HG03139 (cell line): ENCODE measurements around the gene METTL13.

Source experiments
- ATAC-seq: cut with Tn5 transposase; IDR thresholded peaks from one replicate; pipeline ENCODE4 v1.9.1; 2021; ENCODE audit not compliant: unreplicated experiment

METTL13 gene

GRCh38 chr1:171802207-171802606 lies 20.7 kb downstream of the METTL13 start:
- no peak for ATAC-seq

GRCh38 chr1:171803045-171803444 lies 21.6 kb downstream of the METTL13 start:
- no peak for ATAC-seq

GRCh38 chr1:171803461-171804022 lies 22.1 kb downstream of the METTL13 start:
- ATAC-seq: no peak

- ATAC-seq: peak; percentile 78
Observed at GRCh38 chr1:171805395-171806115, 24.1 kb downstream of the METTL13 start.

GRCh38 chr1:171807556-171807955 lies 26.1 kb downstream of the METTL13 start:
- no peak for ATAC-seq

- ATAC-seq: no peak
Observed at GRCh38 chr1:171809834-171810233, 28.4 kb downstream of the METTL13 start.

- ATAC-seq: no peak
Observed at GRCh38 chr1:171811672-171812071, 30.2 kb downstream of the METTL13 start.

GRCh38 chr1:171814692-171815091 lies 33.2 kb downstream of the METTL13 start:
- ATAC-seq: no peak

GRCh38 chr1:171816300-171816901 lies 34.9 kb downstream of the METTL13 start:
- no peak for ATAC-seq

GRCh38 chr1:171817511-171818265 lies 36.2 kb downstream of the METTL13 start:
- ATAC-seq: no peak

- ATAC-seq: no peak
Observed at GRCh38 chr1:171819946-171820345, 38.5 kb downstream of the METTL13 start.

- no peak for ATAC-seq
Observed at GRCh38 chr1:171826973-171827372, 45.5 kb downstream of the METTL13 start.

- no peak for ATAC-seq
Observed at GRCh38 chr1:171828794-171829193, 47.3 kb downstream of the METTL13 start.

GRCh38 chr1:171833091-171833825 lies 51.8 kb downstream of the METTL13 start:
- ATAC-seq: no peak

GRCh38 chr1:171834821-171835220 lies 53.4 kb downstream of the METTL13 start:
- ATAC-seq: no peak

- no peak for ATAC-seq
Observed at GRCh38 chr1:171835891-171836290, 54.4 kb downstream of the METTL13 start.

- ATAC-seq: peak; percentile 89
Observed at GRCh38 chr1:171841050-171841910, 59.8 kb downstream of the METTL13 start, which contains the start of gene DNM3. TSS of gene DNM3 (plus strand) at chr1:171841498. CDS start at chr1:171841657, 159 bp downstream.

GRCh38 chr1:171841931-171842761 lies 60.7 kb downstream of the METTL13 start:
- no peak for ATAC-seq

- ATAC-seq: no peak
Observed at GRCh38 chr1:171844381-171844780, 62.9 kb downstream of the METTL13 start.
